K562 (cell line): ENCODE measurements around the gene PRPSAP1. TPM values are rescaled to one million over a fixed set of nuclear protein-coding genes. Genes with fewer than 3 reads are reported as not detected.
A peak's percentile ranks its signal among the peaks of the same experiment; 100 is the strongest.

ENCODE experiments used
- ATAC-seq: fragments of 200-7000 bp; cut with Tn5 transposase; 3 replicates; pipeline ENCODE4 v1.9.1; 2020; ENCODE audit warnings: moderate library complexity
- BruUV-seq: library from RNA; stranded (reverse); fragments of 400-500 nt; replicated peaks from 2 replicates; lab custom pipeline; 2021; lab: Mats Ljungman, UMichigan
- CTCF ChIA-PET: fragments of 300-600 bp; formaldehyde crosslinking; extraction: SDS; loops from one replicate; lab custom pipeline; 2021; ENCODE audit warnings: low intra/inter-chr PET ratio; lab: Yijun Ruan, JAX
- POLR2A ChIA-PET: fragments of 300-600, 350-650 bp; sonication (Branson Sonifier 250); formaldehyde crosslinking; extraction: SDS; loops from one replicate; lab custom pipeline; 2021; ENCODE audit warnings: antibody characterized with exemption, inconsistent platforms; lab: Yijun Ruan, JAX
- DNase-seq, 4 experiments: peaks; one replicate each; pipeline versions ENCODE4 v3.0.0 to v3.0.0-alpha.2; 2011 to 2018; ENCODE audit warnings: low spot score in 3 of 4, mixed read lengths in 3 of 4; ENCODE audit errors: extremely low read depth in 1 of 4
- FAIRE-seq: peaks from 2 replicates; lab custom pipeline; 2011; peaks lifted over from hg19 to GRCh38; lab: Jason Lieb, UNC
- H2AFZ ChIP-seq: 2 replicates; pipeline ENCODE4 v1.6.0; 2011; ENCODE audit warnings: low read depth, low read length, control low read depth, inconsistent platforms
- H3K27ac ChIP-seq: fragments of 200-600 bp; 3 replicates; pipeline ENCODE4 v1.8.0; 2011; ENCODE audit warnings: low read depth, mild to moderate bottlenecking, control low read depth, inconsistent platforms, low read length, moderate library complexity, mixed read lengths; ENCODE audit errors: extremely low read depth
- H3K27me3 ChIP-seq, 2 experiments: fragments of 300-600 bp in 1 of 2; 2 replicates in 1 of 2; 3 replicates in 1 of 2; pipeline versions ENCODE4 v1.6.0 to v1.8.0; 2011; ENCODE audit warnings: inconsistent platforms in 2 of 2, low read length in 2 of 2, mild to moderate bottlenecking in 1 of 2, mixed read lengths in 1 of 2, moderate library complexity in 1 of 2; ENCODE audit not compliant: control insufficient read depth in 2 of 2, insufficient read depth in 2 of 2
- H3K36me3 ChIP-seq: fragments of 300-600 bp; 3 replicates; pipeline ENCODE4 v1.8.0; 2011; ENCODE audit warnings: mild to moderate bottlenecking, low read length, inconsistent platforms; ENCODE audit not compliant: control insufficient read depth, insufficient read depth
- H3K4me1 ChIP-seq, 2 experiments: fragments of 200-600 bp in 1 of 2; replicated peaks in 1 of 2; 2 replicates in 1 of 2; 3 replicates in 1 of 2; pipeline versions ENCODE4 v1.5.1 to v1.8.0; 2011; ENCODE audit warnings: inconsistent platforms in 2 of 2, low read length in 2 of 2, mild to moderate bottlenecking in 1 of 2, mixed read lengths in 1 of 2, moderate library complexity in 1 of 2; ENCODE audit not compliant: control insufficient read depth in 2 of 2, insufficient read depth in 2 of 2
- H3K4me2 ChIP-seq: 2 replicates; pipeline ENCODE4 v1.6.1; 2011; ENCODE audit warnings: low read length, control low read depth, inconsistent platforms, mixed read lengths; ENCODE audit not compliant: insufficient read depth
- H3K4me3 ChIP-seq: fragments of 200-600 bp; sonication (generic), shearing (Covaris generic); 2 replicates; pipeline ENCODE4 v1.5.1; 2016; ENCODE audit warnings: control low read depth, inconsistent platforms
- H3K79me2 ChIP-seq: fragments of 200-600 bp; 3 replicates; pipeline ENCODE4 v1.8.0; 2011; ENCODE audit warnings: low read length, inconsistent platforms; ENCODE audit not compliant: control insufficient read depth, insufficient read depth
- H3K9ac ChIP-seq, 2 experiments: 2 replicates each; pipeline versions ENCODE4 v1.6.0 to v1.6.1; 2011; ENCODE audit warnings: low read depth in 2 of 2, low read length in 2 of 2, control low read depth in 1 of 2, inconsistent platforms in 1 of 2, mild to moderate bottlenecking in 1 of 2, mixed read lengths in 1 of 2; ENCODE audit not compliant: insufficient read depth in 1 of 2
- H3K9me1 ChIP-seq: one replicate; pipeline ENCODE4 v1.6.0; 2011; ENCODE audit warnings: inconsistent platforms, mild to moderate bottlenecking, low read length, moderate library complexity; ENCODE audit not compliant: control insufficient read depth, insufficient read depth
- H3K9me3 ChIP-seq: replicated peaks from 2 replicates; pipeline ENCODE4 v1.5.1; 2011; ENCODE audit warnings: low read depth, low read length, inconsistent platforms; ENCODE audit not compliant: control insufficient read depth, insufficient read depth
- H4K20me1 ChIP-seq: replicated peaks from 2 replicates; pipeline ENCODE4 v1.6.1; 2011; ENCODE audit warnings: low read length, inconsistent platforms, mixed read lengths; ENCODE audit not compliant: control insufficient read depth, insufficient read depth
- CTBP1 ChIP-seq: fragments of 450-650 bp; IDR thresholded peaks from 2 replicates; pipeline ENCODE4 v1.6.1; 2016; ENCODE audit warnings: borderline replicate concordance
- FOXO4 ChIP-seq: fragments of 450-650 bp; formaldehyde crosslinking; IDR thresholded peaks from 2 replicates; pipeline ENCODE4 v1.4.0; 2020; ENCODE audit warnings: mild to moderate bottlenecking, moderate library complexity
- REST ChIP-seq, 2 experiments: fragments of 450-650 bp; formaldehyde crosslinking in 1 of 2; IDR thresholded peaks; 2 replicates each; pipeline versions ENCODE4 v1.4.0 to v1.6.1; 2014 to 2020; ENCODE audit warnings: mild to moderate bottlenecking in 2 of 2, borderline replicate concordance in 1 of 2, low read depth in 1 of 2
- ZBED1 ChIP-seq: IDR thresholded peaks from 2 replicates; pipeline ENCODE4 v1.6.1; 2014
- WGBS: fragments of 100-300 bp; shearing (Covaris generic); methylation state at CpG from one replicate; pipeline ENCODE4 v1.1.6; 2016; ENCODE audit warnings: low coverage, mixed read lengths; ENCODE audit not compliant: insufficient coverage; ENCODE audit errors: missing lambda C conversion rate; 5-methylcytosine and 5-hydroxymethylcytosine counted together
- in situ Hi-C: fragments of 300-500 bp; cut with MboI; formaldehyde crosslinking; loops from 4 replicates; pipeline ENCODE4 v1.15.0; 2018; ENCODE audit warnings: inconsistent platforms, mixed read lengths
- intact Hi-C: fragments of 100-400 bp; cut with micrococcal nuclease; formaldehyde crosslinking; loops from 2 replicates; pipeline ENCODE4 v1.14.2; 2022
- polyA plus RNA-seq, 8 experiments: library from polyadenylated mRNA; depleted of rRNA in 4 of 8; stranded (reverse) in 5 of 8; unstranded in 3 of 8; fragments of >200 nt; fragmentation: Nextera tagmentation in 2 of 8; fragmentation: Illumina TruSeq in 1 of 8; extraction: Ambion mirVana in 2 of 8; extraction: Trizol in 1 of 8; gene quantifications; 2 replicates each; pipeline versions ENCODE4 v1.2.1 to v1.2.3, GENCODE V29; 2011 to 2014; ENCODE audit warnings: inconsistent platforms in 1 of 8, missing spikeins in 1 of 8
- total RNA-seq, 7 experiments: library from RNA; depleted of rRNA in 6 of 7; stranded (reverse); fragments of >200 nt in 6 of 7; fragmentation: Illumina TruSeq in 2 of 7; extraction: Trizol in 2 of 7; gene quantifications; 2 replicates each; pipeline versions ENCODE4 v1.2.1 to v1.2.3, GENCODE V29; 2011 to 2021; ENCODE audit warnings: low replicate concordance in 1 of 7
- TF ChIP-seq, protein P1 (sequence below): sonication (generic); formaldehyde crosslinking; IDR thresholded peaks from 2 replicates; pipeline ENCODE4 v1.9.0; 2022; ENCODE audit warnings: mild to moderate bottlenecking, missing genetic modification reagents
- TF ChIP-seq, protein P2 (sequence below): sonication (generic); formaldehyde crosslinking; IDR thresholded peaks from 2 replicates; pipeline ENCODE4 v1.8.1; 2023; ENCODE audit warnings: mild to moderate bottlenecking, missing genetic modification reagents, moderate library complexity
- TF ChIP-seq, protein P3 (sequence below): sonication (generic); formaldehyde crosslinking; IDR thresholded peaks from 2 replicates; pipeline ENCODE4 v1.8.0; 2022; ENCODE audit warnings: missing genetic modification reagents, mild to moderate bottlenecking, borderline replicate concordance

The PRPSAP1 gene
- total and polyA plus RNA-seq, 9 of the 15 experiments (the other 6 are each of a cell fraction or from before 2014, with no cell fraction given), result 21.9 to 77.1 (median 40.8) TPM

DNA sequence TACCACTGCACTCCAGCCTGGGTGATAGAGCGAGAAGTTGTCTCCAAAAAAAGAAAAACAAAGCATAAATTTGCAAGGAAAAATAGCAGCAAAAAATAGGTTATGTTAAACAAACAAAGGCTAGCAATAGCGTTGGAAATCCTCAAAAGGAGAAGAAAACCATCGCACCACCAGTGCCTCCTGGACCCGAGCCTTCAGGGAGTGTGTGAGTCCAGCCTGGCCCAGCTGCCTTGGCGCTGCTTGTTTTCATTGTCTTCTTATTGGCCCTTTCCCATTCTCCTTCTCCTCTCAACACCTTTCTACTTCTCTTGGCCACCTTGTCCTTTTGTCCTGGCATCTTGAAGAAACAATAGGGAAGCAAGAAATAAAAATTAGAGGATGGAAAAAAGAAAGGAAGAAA lies 93.0 kb downstream of the PRPSAP1 start:
- Histone ChIP-seq H2AFZ (peak overlapping the region; percentile 42; the same call in 1 of the 2 replicates), H3K9ac (no peak overlapping the region), H4K20me1 (no peaks in the 10 kb centered on the region), H3K4me2 (no peak overlapping the region), H3K9me1 (no peaks in the 10 kb centered on the region), H3K79me2 (peaks cover 4% of the 10 kb centered on the region), H3K27me3 (no peaks in the 10 kb centered on the region), H3K9me3 (no peaks in the 10 kb centered on the region), H3K4me1 (peaks cover 3 to 15% of the 10 kb centered on the region in 2 experiments; a peak in 4 of 5 replicates), H3K27ac (no peak overlapping the region), H3K4me3 (no peak overlapping the region), H3K36me3 (no peaks in the 10 kb centered on the region)
- CTCF ChIA-PET, result no interaction called here
- FAIRE-seq (no peak), ATAC-seq (no peak), DNase-seq (no peak)
- WGBS, result 37% methylated on average over 5 of the region's 5 CpGs
- intact Hi-C loops (no loop called here), in situ Hi-C loops (loop anchor here (5.0 kb wide), 1 partner anchor 63 kb away; no protein-coding TSS in a partner anchor)
- POLR2A ChIA-PET, result interaction anchor here (0.7 to 3.5 kb wide), 4 partner anchors 9 to 14 kb away, joined by 3 to 15 read pairs (median 3); no protein-coding TSS in a partner anchor
- BruUV-seq, result no TSS peak
- TF ChIP-seq, protein P1, sequence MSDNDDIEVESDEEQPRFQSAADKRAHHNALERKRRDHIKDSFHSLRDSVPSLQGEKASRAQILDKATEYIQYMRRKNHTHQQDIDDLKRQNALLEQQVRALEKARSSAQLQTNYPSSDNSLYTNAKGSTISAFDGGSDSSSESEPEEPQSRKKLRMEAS, result no peak
- TF ChIP-seq, protein P2, sequence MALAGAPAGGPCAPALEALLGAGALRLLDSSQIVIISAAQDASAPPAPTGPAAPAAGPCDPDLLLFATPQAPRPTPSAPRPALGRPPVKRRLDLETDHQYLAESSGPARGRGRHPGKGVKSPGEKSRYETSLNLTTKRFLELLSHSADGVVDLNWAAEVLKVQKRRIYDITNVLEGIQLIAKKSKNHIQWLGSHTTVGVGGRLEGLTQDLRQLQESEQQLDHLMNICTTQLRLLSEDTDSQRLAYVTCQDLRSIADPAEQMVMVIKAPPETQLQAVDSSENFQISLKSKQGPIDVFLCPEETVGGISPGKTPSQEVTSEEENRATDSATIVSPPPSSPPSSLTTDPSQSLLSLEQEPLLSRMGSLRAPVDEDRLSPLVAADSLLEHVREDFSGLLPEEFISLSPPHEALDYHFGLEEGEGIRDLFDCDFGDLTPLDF, result no peak
- TF ChIP-seq CTBP1, result no peak
- no peak for TF ChIP-seq FOXO4 (CRISPR knock-in tag)
- no peak for TF ChIP-seq ZBED1
- no peak for TF ChIP-seq REST (IDR thresholded peaks at IDR 0.05; ENCODE audit: borderline replicate concordance)
- TF ChIP-seq REST (CRISPR knock-in tag; IDR thresholded peaks at IDR 0.05; ENCODE audit: low read depth), result no peak
- TF ChIP-seq, protein P3, sequence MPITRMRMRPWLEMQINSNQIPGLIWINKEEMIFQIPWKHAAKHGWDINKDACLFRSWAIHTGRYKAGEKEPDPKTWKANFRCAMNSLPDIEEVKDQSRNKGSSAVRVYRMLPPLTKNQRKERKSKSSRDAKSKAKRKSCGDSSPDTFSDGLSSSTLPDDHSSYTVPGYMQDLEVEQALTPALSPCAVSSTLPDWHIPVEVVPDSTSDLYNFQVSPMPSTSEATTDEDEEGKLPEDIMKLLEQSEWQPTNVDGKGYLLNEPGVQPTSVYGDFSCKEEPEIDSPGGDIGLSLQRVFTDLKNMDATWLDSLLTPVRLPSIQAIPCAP, result no peak
